AG04450 (cell line): ENCODE measurements around the gene STK32C. TPM values are rescaled to one million over a fixed set of nuclear protein-coding genes. Genes with fewer than 3 reads are reported as not detected.

ENCODE experiments used
- CTCF ChIA-PET: fragments of 300-600, 350-600 bp; formaldehyde crosslinking; extraction: SDS; loops from one replicate; lab custom pipeline; 2022; ENCODE audit warnings: antibody characterized with exemption, inconsistent platforms; lab: Charles Lee
- POLR2A ChIA-PET: fragments of 350-600 bp; formaldehyde crosslinking; extraction: SDS; loops from one replicate; lab custom pipeline; 2021; ENCODE audit warnings: antibody characterized with exemption, inconsistent platforms; lab: Yijun Ruan, JAX
- DNase-seq: peaks from one replicate; pipeline ENCODE4 v3.0.0-alpha.2; 2011; ENCODE audit warnings: low read depth, low spot score
- H3K27ac ChIP-seq: one replicate; pipeline ENCODE4 v1.5.1; 2012; ENCODE audit warnings: low read depth, low read length, control low read depth
- H3K27me3 ChIP-seq: one replicate; pipeline ENCODE4 v1.6.0; 2012; ENCODE audit warnings: low read length; ENCODE audit not compliant: control insufficient read depth, insufficient read depth
- H3K4me3 ChIP-seq: 2 replicates; pipeline ENCODE4 v1.5.1; 2011; ENCODE audit warnings: mild to moderate bottlenecking, low read depth, low read length, control low read depth
- H3K9me3 ChIP-seq: 2 replicates; pipeline ENCODE4 v1.5.1; 2012; ENCODE audit warnings: low read length; ENCODE audit not compliant: control insufficient read depth, insufficient read depth
- polyA minus RNA-seq: library from RNA; depleted of rRNA, polyadenylated mRNA; stranded (reverse); fragments of >200 nt; gene quantifications from 2 replicates; pipeline ENCODE4 v1.2.3, GENCODE V29; 2011; rRNA and poly(A)+ RNA removed
- polyA plus RNA-seq: library from polyadenylated mRNA; depleted of rRNA; stranded (reverse); fragments of >200 nt; gene quantifications from 2 replicates; pipeline ENCODE4 v1.2.3, GENCODE V29; 2011; rRNA removed
- TF ChIP-seq, protein P1 (sequence below): IDR thresholded peaks from 2 replicates; pipeline ENCODE4 v1.5.1; 2011; ENCODE audit warnings: low read depth, low read length, control low read depth, inconsistent platforms

The STK32C gene
- polyA plus RNA-seq (5.0 and 5.3 TPM in 2 replicates), polyA minus RNA-seq (4.3 and 6.5 TPM in 2 replicates)

DNA sequence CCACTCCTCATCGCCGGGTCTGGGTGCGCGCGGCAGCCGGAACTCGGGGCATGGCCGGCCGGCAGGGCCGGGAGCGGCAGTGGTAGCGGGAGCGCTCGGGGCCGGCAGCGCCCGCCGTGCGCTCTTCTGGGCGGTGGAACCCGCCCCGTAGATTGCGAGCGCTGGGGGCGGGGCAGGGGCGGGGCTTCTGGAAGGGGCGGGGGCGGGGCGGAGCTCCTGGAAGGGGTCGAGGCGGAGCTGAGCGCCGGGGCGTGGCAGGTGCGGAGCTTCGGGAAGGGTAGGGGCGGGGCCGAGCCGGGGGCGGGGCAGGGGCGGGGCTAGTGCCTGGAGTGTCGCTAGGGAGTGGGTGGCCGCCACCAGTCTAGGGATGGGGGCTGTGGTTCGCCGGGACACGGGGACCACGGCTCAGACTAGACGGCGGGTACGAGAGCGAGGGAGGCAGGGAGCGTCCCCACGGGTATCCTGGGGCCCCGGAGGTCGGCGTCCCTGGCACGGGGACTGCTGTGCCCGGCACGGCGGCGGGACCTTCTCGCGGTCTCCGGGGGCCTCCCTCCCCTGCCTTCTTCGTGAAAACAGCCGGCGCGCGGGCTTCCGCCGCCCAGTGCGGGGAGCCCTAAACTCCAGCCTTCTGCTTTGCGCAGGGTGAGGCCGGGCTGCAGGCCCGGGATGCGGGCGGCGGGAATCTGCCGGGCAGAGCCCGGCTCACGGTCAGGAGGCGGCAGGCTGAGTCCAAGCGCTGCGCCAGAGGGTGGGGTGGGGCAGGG, at the start of gene STK32C:
Gene STK32C, minus strand, starts transcription at position 128 of the 764 bp plus-strand sequence. Its CDS starts 117 bp downstream, at position 11.
- Histone ChIP-seq H3K27me3 (peaks cover 17% of the 10 kb centered on the region), H3K9me3 (peaks cover 11% of the 10 kb centered on the region), H3K27ac (no peak within 1 kb of the TSS), H3K4me3 (peak within 1 kb of the TSS; percentile 81)
- POLR2A ChIA-PET, result no interaction called here
- TF ChIP-seq, protein P1, sequence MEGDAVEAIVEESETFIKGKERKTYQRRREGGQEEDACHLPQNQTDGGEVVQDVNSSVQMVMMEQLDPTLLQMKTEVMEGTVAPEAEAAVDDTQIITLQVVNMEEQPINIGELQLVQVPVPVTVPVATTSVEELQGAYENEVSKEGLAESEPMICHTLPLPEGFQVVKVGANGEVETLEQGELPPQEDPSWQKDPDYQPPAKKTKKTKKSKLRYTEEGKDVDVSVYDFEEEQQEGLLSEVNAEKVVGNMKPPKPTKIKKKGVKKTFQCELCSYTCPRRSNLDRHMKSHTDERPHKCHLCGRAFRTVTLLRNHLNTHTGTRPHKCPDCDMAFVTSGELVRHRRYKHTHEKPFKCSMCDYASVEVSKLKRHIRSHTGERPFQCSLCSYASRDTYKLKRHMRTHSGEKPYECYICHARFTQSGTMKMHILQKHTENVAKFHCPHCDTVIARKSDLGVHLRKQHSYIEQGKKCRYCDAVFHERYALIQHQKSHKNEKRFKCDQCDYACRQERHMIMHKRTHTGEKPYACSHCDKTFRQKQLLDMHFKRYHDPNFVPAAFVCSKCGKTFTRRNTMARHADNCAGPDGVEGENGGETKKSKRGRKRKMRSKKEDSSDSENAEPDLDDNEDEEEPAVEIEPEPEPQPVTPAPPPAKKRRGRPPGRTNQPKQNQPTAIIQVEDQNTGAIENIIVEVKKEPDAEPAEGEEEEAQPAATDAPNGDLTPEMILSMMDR, result no peak
- CTCF ChIA-PET, result interaction anchor here (0.6 kb wide), 2 partner anchors 27 to 181 kb away, joined by 4 read pairs; no protein-coding TSS in a partner anchor
- DNase-seq, result peak; percentile 67

DNA sequence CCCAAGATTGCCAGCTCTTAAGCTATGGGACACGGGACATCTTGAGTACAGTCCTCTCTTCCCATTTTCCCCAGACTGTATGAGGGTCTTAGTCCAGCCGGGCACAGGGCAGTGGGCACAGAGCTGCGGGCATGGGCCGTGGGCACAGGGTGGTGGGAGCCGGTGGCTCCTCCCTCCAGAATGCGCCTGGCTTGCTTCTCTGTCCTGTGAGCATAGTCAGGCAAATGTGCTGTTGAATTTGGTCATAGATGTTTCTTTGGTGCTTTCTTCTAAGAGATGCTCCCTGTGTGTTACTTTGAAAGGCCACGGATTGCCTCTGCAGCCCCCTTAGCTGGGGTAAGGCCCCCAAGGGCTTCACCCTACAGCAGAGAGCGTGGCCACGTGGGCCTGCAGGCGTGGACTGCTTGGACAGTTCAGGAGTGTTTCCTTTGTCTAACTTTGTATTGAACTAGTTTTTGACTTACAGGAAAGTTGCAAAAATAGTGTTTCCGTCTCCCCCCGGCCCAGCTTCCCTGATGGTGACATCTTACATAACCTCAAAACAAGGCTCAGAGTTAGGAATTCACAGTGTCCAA, 49.0 kb upstream of the STK32C start:
- Histone ChIP-seq H3K4me3 (no peak overlapping the region), H3K9me3 (peaks cover 19% of the 10 kb centered on the region), H3K27me3 (no peaks in the 10 kb centered on the region), H3K27ac (no peak overlapping the region)
- DNase-seq, result no peak
- ChIA-PET CTCF (interaction anchor here (1.2 to 1.3 kb wide), 2 partner anchors 8 to 133 kb away, joined by 3 to 4 read pairs; no protein-coding TSS in a partner anchor), POLR2A (no interaction called here)
- TF ChIP-seq, protein P1, result no peak

DNA sequence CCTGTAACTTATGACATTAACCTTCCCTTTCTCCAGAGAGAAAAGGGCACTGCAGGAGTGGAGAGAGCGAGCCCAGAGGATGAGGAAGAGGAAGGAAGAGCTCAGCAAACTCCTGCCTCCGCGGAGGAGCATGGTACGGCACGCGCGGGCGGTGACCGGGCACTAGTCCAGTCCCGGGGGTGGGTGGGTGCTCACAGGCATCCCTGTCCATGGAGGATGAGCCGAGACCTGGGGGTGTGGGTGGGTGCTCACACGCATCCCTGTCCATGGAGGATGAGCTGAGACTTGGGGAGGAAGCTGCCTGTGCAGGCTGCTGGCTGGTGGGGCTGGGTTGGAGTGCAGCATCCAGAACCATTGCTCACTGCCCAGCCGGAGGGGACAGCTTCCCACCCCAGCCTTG, 48.0 kb upstream of the STK32C start:
- Histone ChIP-seq H3K27ac (no peak overlapping the region), H3K9me3 (peaks cover 19% of the 10 kb centered on the region), H3K27me3 (no peaks in the 10 kb centered on the region), H3K4me3 (no peak overlapping the region)
- CTCF ChIA-PET, result interaction anchor here (0.6 to 1.2 kb wide), 2 partner anchors 132 to 161 kb away, joined by 3 to 4 read pairs; no protein-coding TSS in a partner anchor
- POLR2A ChIA-PET, result no interaction called here
- TF ChIP-seq, protein P1, result no peak
- no peak for DNase-seq

DNA sequence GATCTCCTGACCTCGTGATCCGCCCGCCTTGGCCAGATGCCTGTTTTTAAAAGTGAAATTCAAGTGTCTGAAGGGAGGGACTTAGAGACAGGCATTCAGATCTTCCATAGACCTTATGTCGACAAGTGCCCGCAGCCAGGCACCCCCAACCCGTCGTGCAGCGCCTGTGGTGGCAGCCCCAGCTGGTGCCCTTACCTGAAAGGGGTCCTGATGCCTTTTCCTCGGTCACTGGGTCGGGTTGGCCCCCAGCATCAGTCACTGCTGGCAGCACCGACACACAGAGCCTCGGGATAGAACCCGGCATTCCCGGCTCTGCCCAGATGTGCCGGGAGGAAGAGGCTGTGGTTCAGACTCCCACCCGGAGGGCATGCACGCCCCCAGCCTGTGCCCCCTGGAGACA, 47.5 kb upstream of the STK32C start:
- Histone ChIP-seq H3K27me3 (no peaks in the 10 kb centered on the region), H3K9me3 (peaks cover 19% of the 10 kb centered on the region), H3K27ac (no peak overlapping the region), H3K4me3 (no peak overlapping the region)
- ChIA-PET POLR2A (no interaction called here), CTCF (interaction anchor here (0.6 to 1.2 kb wide), 2 partner anchors 132 to 161 kb away, joined by 3 to 4 read pairs; no protein-coding TSS in a partner anchor)
- TF ChIP-seq, protein P1, result no peak
- DNase-seq, result no peak
